Fibroblast of mammary gland (primary cell): Measurements from ENCODE around the gene ZBTB46.

Experiments used
- DNase-seq: peaks from one replicate; pipeline ENCODE4 v3.0.0-alpha.2; 2010; ENCODE audit warnings: low read depth
- H3K4me3 ChIP-seq: 2 replicates; pipeline ENCODE4 v1.5.1; 2011; ENCODE audit warnings: low read depth, mild to moderate bottlenecking, low read length, moderate library complexity; ENCODE audit not compliant: control insufficient read depth
- CTCF ChIP-seq: conservative IDR thresholded peaks from 2 replicates; pipeline ENCODE4 v1.5.1; 2011; ENCODE audit warnings: low read depth, low read length, inconsistent platforms; ENCODE audit not compliant: control insufficient read depth, insufficient read depth

The ZBTB46 gene

GRCh38 chr20:63755933-63756647 is 75.0 kb downstream of the ZBTB46 start:
- no peak for TF ChIP-seq CTCF
- H3K4me3 ChIP-seq: no peak overlapping the region
- DNase-seq: no peak

GRCh38 chr20:63754008-63754407 is 77.1 kb downstream of the ZBTB46 start:
- no peak for DNase-seq
- no peak overlapping the region for H3K4me3 ChIP-seq
- TF ChIP-seq CTCF: no peak

GRCh38 chr20:63753381-63753780 is 77.7 kb downstream of the ZBTB46 start:
- no peak overlapping the region for H3K4me3 ChIP-seq
- no peak for TF ChIP-seq CTCF
- DNase-seq: no peak

GRCh38 chr20:63752411-63753101 is 78.5 kb downstream of the ZBTB46 start:
- no peak overlapping the region for H3K4me3 ChIP-seq
- TF ChIP-seq CTCF: no peak
- no peak for DNase-seq

- no peak for DNase-seq
- no peak for TF ChIP-seq CTCF
- no peak overlapping the region for H3K4me3 ChIP-seq
Measured at GRCh38 chr20:63751471-63752271, 79.4 kb downstream of the ZBTB46 start.

- H3K4me3 ChIP-seq: no peak overlapping the region
- no peak for DNase-seq
- TF ChIP-seq CTCF: no peak
Measured at GRCh38 chr20:63750807-63751470, 80.1 kb downstream of the ZBTB46 start.
